GM19468 (cell line): ENCODE data around the gene KASH5.
"Not testable (repeated sequence)": the region's sequence is repeated elsewhere in the genome, so short reads cannot be mapped to it uniquely, and the experiment has no call there.

ENCODE experiments used
- ATAC-seq: cut with Tn5 transposase; IDR thresholded peaks from one replicate; pipeline ENCODE4 v1.9.1; 2021; ENCODE audit warnings: mild to moderate bottlenecking, moderate library complexity, moderate number of reproducible peaks; ENCODE audit not compliant: unreplicated experiment; ENCODE audit errors: extremely low read depth

The KASH5 gene

GRCh38 chr19:49432141-49433073, 44.4 kb downstream of the KASH5 start:
- ATAC-seq = no peak

GRCh38 chr19:49433240-49433901, 45.3 kb downstream of the KASH5 start:
- ATAC-seq = no peak

GRCh38 chr19:49434907-49435583, 47.0 kb downstream of the KASH5 start:
- ATAC-seq = no peak

- no peak for ATAC-seq
These were observed 47.6 kb downstream of the KASH5 start for GRCh38 chr19:49435670-49436069.

- no peak for ATAC-seq
These were observed 48.5 kb downstream of the KASH5 start for GRCh38 chr19:49436381-49437017.

GRCh38 chr19:49437231-49437630, 49.2 kb downstream of the KASH5 start:
- ATAC-seq = no peak

GRCh38 chr19:49438261-49438660, 50.2 kb downstream of the KASH5 start:
- no peak for ATAC-seq

- ATAC-seq = no peak
These were observed 51.8 kb downstream of the KASH5 start for GRCh38 chr19:49439836-49440235.

GRCh38 chr19:49440439-49441209, 52.6 kb downstream of the KASH5 start:
- no peak for ATAC-seq

- no peak for ATAC-seq
These were observed 53.3 kb downstream of the KASH5 start, which contains the start of gene SLC17A7 for GRCh38 chr19:49441210-49441959. SLC17A7 (minus strand) TSS chr19:49441527; CDS start chr19:49441379, 148 bp downstream.

- no peak for ATAC-seq
These were observed 53.9 kb downstream of the KASH5 start for GRCh38 chr19:49441960-49442350.

GRCh38 chr19:49442354-49442753, 54.3 kb downstream of the KASH5 start:
- ATAC-seq = no peak

GRCh38 chr19:49442771-49443365, 54.8 kb downstream of the KASH5 start:
- ATAC-seq = no peak

- ATAC-seq = peak; percentile 58
These were observed 55.5 kb downstream of the KASH5 start for GRCh38 chr19:49443366-49444099.

GRCh38 chr19:49444100-49444700, 56.2 kb downstream of the KASH5 start:
- ATAC-seq = not testable (repeated sequence)

- ATAC-seq = no peak
These were observed 57.9 kb downstream of the KASH5 start for GRCh38 chr19:49445997-49446396.
